WTC11 (cell line): ENCODE data around the gene TMEM121.
"Not testable (repeated sequence)": the region's sequence is repeated elsewhere in the genome, so short reads cannot be mapped to it uniquely, and the experiment has no call there.

Source experiments
- CTCF ChIP-seq: fragments of 200-600 bp; IDR thresholded peaks from 2 replicates; pipeline ENCODE4 v1.8.0; 2022; ENCODE audit warnings: antibody characterized with exemption
- KAT7 ChIP-seq: sonication (generic); formaldehyde crosslinking; IDR thresholded peaks from 2 replicates; pipeline ENCODE4 v1.8.1; 2023; ENCODE audit warnings: missing genetic modification reagents, mild to moderate bottlenecking, borderline replicate concordance
- STAT6 ChIP-seq: sonication (generic); formaldehyde crosslinking; conservative IDR thresholded peaks from 2 replicates; pipeline ENCODE4 v1.8.1; 2023; ENCODE audit warnings: mild to moderate bottlenecking, low read depth, missing genetic modification reagents, moderate library complexity
- USF2 ChIP-seq: sonication (generic); formaldehyde crosslinking; IDR thresholded peaks from 2 replicates; pipeline ENCODE4 v1.8.1; 2023; ENCODE audit warnings: mild to moderate bottlenecking, missing genetic modification reagents, moderate library complexity
- ZBTB21 ChIP-seq: sonication (generic); formaldehyde crosslinking; IDR thresholded peaks from 2 replicates; pipeline ENCODE4 v1.8.1; 2023; ENCODE audit warnings: mild to moderate bottlenecking, missing genetic modification reagents, borderline replicate concordance
- ZNF416 ChIP-seq: fragments of 250-450 bp; sonication (Bioruptor Pico); IDR thresholded peaks from 2 replicates; pipeline ENCODE4 v1.9.0; 2021; ENCODE audit warnings: mild to moderate bottlenecking, inconsistent platforms

GRCh38 chr14:105564536-105564935 is 38.2 kb downstream of the TMEM121 start:
- TF ChIP-seq CTCF; USF2 (CRISPR knock-in tag); ZNF416; STAT6; ZBTB21; KAT7 (CRISPR knock-in tag): not testable (repeated sequence)
